ENCODE measurements around the gene TUG1.

DNA sequence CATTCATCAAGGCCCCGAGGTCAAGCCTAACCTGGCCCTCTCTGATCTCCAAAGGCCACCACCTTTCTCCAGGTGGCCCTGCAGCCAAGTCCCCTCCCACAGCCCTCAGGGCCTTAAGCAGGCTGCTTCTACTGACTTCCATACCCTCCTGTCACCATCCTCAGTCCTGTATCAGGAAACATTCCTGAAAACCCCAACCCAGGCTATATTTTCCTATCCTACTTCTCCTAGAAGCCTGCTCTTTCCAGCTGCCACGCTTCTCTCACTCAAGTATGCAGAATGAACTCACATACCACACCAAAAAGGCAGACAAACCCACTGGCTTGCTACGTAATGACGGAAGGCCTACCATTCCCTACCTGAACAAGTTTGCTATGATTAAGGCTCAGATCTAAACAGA is 24.1 kb upstream of the TUG1 start:
- TF ChIP-seq, protein P1, sequence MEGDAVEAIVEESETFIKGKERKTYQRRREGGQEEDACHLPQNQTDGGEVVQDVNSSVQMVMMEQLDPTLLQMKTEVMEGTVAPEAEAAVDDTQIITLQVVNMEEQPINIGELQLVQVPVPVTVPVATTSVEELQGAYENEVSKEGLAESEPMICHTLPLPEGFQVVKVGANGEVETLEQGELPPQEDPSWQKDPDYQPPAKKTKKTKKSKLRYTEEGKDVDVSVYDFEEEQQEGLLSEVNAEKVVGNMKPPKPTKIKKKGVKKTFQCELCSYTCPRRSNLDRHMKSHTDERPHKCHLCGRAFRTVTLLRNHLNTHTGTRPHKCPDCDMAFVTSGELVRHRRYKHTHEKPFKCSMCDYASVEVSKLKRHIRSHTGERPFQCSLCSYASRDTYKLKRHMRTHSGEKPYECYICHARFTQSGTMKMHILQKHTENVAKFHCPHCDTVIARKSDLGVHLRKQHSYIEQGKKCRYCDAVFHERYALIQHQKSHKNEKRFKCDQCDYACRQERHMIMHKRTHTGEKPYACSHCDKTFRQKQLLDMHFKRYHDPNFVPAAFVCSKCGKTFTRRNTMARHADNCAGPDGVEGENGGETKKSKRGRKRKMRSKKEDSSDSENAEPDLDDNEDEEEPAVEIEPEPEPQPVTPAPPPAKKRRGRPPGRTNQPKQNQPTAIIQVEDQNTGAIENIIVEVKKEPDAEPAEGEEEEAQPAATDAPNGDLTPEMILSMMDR (IDR thresholded peaks at IDR 0.05), result no peak
- TF ChIP-seq POLR2A (IDR thresholded peaks at IDR 0.05), result no peak
